DND-41 (cell line): ENCODE data around the gene ESR2.

Source experiments
- CTCF ChIP-seq: IDR thresholded peaks from 2 replicates; pipeline ENCODE4 v1.5.1; 2012; ENCODE audit warnings: borderline replicate concordance, low read length, moderate library complexity, mild to moderate bottlenecking; ENCODE audit not compliant: poor library complexity, severe bottlenecking; ENCODE audit errors: extremely low read depth
- EZH2 ChIP-seq: IDR thresholded peaks from 3 replicates; pipeline ENCODE4 v1.6.1; 2012; ENCODE audit warnings: borderline replicate concordance, low read depth, mild to moderate bottlenecking, moderate library complexity, low read length, inconsistent platforms; ENCODE audit not compliant: severe bottlenecking

- TF ChIP-seq CTCF (no peak), EZH2 (no peak)
Observed at GRCh38 chr14:64265222-64265621, 28.9 kb downstream of the ESR2 start.
